IPS-NIHi11 (cell line): ENCODE data around the gene PINK1.

Experiments
- DNase-seq: peaks from one replicate; pipeline ENCODE4 v3.0.0; 2012; ENCODE audit warnings: mixed read lengths, low spot score

PINK1 gene

GRCh38 chr1:20611652-20612051 is 21.6 kb upstream of the PINK1 start:
- no peak for DNase-seq

- DNase-seq: no peak
Observed at GRCh38 chr1:20612221-20612746, 21.0 kb upstream of the PINK1 start.

- DNase-seq: no peak
Observed at GRCh38 chr1:20614131-20614579, 19.1 kb upstream of the PINK1 start.

GRCh38 chr1:20615946-20616846 is 17.1 kb upstream of the PINK1 start:
- DNase-seq: no peak

- DNase-seq: no peak
Observed at GRCh38 chr1:20616847-20617487, 16.3 kb upstream of the PINK1 start.

GRCh38 chr1:20618550-20618949 is 14.7 kb upstream of the PINK1 start:
- DNase-seq: no peak

- no peak for DNase-seq
Observed at GRCh38 chr1:20619999-20620398, 13.3 kb upstream of the PINK1 start.

GRCh38 chr1:20621012-20621411 is 12.2 kb upstream of the PINK1 start:
- DNase-seq: no peak

- no peak for DNase-seq
Observed at GRCh38 chr1:20624709-20625108, 8.5 kb upstream of the PINK1 start.

- DNase-seq: no peak
Observed at GRCh38 chr1:20625176-20626097, 7.8 kb upstream of the PINK1 start.

GRCh38 chr1:20626098-20626427 is 7.2 kb upstream of the PINK1 start:
- DNase-seq: no peak

- no peak for DNase-seq
Observed at GRCh38 chr1:20626524-20626923, 6.7 kb upstream of the PINK1 start.

GRCh38 chr1:20630729-20631128 is 2.5 kb upstream of the PINK1 start:
- no peak for DNase-seq

- DNase-seq: no peak
Observed at GRCh38 chr1:20632386-20632785, 872 bp upstream of the PINK1 start.

GRCh38 chr1:20634065-20634593 is 871 bp downstream of the PINK1 start:
- no peak for DNase-seq

- peak; percentile 68 for DNase-seq
Observed at GRCh38 chr1:20634594-20635084, 1.4 kb downstream of the PINK1 start.

- DNase-seq: no peak
Observed at GRCh38 chr1:20636785-20637347, 3.6 kb downstream of the PINK1 start.

GRCh38 chr1:20640183-20640597 is 6.9 kb downstream of the PINK1 start:
- peak; percentile 59 for DNase-seq

- DNase-seq: no peak
Observed at GRCh38 chr1:20641975-20642374, 8.7 kb downstream of the PINK1 start.

GRCh38 chr1:20643080-20643479 is 9.8 kb downstream of the PINK1 start:
- no peak for DNase-seq

GRCh38 chr1:20644416-20644815 is 11.2 kb downstream of the PINK1 start:
- no peak for DNase-seq
